RWPE1 (cell line): ENCODE data around the gene PBX3.

ENCODE experiments used
- CTCF ChIA-PET: fragments of 350-600 bp; sonication (Branson Sonifier 250); formaldehyde crosslinking; extraction: SDS; loops from one replicate; lab custom pipeline; 2021; lab: Yijun Ruan, JAX
- POLR2A ChIA-PET: fragments of 400-600 bp; formaldehyde crosslinking; extraction: SDS; loops from one replicate; lab custom pipeline; 2020; ENCODE audit warnings: antibody characterized with exemption; ENCODE audit not compliant: low non-redundant PET; lab: Yijun Ruan, JAX
- DNase-seq: peaks from one replicate; pipeline ENCODE4 v3.0.0; 2012; ENCODE audit warnings: low spot score
- H3K27ac ChIP-seq: fragments of 450-650 bp; 2 replicates; pipeline ENCODE4 v1.5.1; 2017
- CTCF ChIP-seq: fragments of 450-650 bp; conservative IDR thresholded peaks from 2 replicates; pipeline ENCODE4 v1.5.1; 2017; ENCODE audit warnings: low read depth, mild to moderate bottlenecking

PBX3 gene

GRCh38 chr9:125810161-125810560, 63.0 kb downstream of the PBX3 start:
- ChIA-PET CTCF (interaction anchor here (0.7 kb wide), 1 partner anchor 220 kb away, joined by 4 read pairs; no protein-coding TSS in a partner anchor), POLR2A (no interaction called here)
- no peak overlapping the region for H3K27ac ChIP-seq
- no peak for DNase-seq
- no peak for TF ChIP-seq CTCF

- TF ChIP-seq CTCF, result no peak
- CTCF ChIA-PET, result no interaction called here
- no peak for DNase-seq
- no peak overlapping the region for H3K27ac ChIP-seq
- POLR2A ChIA-PET, result no interaction called here
Measured at GRCh38 chr9:125811002-125811401, 63.8 kb downstream of the PBX3 start.

- CTCF ChIA-PET, result interaction anchor here (0.7 to 1.0 kb wide), 3 partner anchors 13 to 89 kb away, joined by 3 to 5 read pairs (median 3); no protein-coding TSS in a partner anchor
- DNase-seq, result no peak
- H3K27ac ChIP-seq, result no peak overlapping the region
- POLR2A ChIA-PET, result interaction anchor here (0.6 kb wide), 1 partner anchor 27 kb away, joined by 3 read pairs; no protein-coding TSS in a partner anchor
- TF ChIP-seq CTCF, result no peak
Measured at GRCh38 chr9:125812403-125812802, 65.2 kb downstream of the PBX3 start.

GRCh38 chr9:125815568-125815967, 68.4 kb downstream of the PBX3 start:
- DNase-seq, result peak; percentile 79
- ChIA-PET CTCF (no interaction called here), POLR2A (no interaction called here)
- TF ChIP-seq CTCF, result no peak
- H3K27ac ChIP-seq, result no peak overlapping the region

- ChIA-PET POLR2A (no interaction called here), CTCF (no interaction called here)
- no peak for DNase-seq
- H3K27ac ChIP-seq, result no peak overlapping the region
- no peak for TF ChIP-seq CTCF
Measured at GRCh38 chr9:125816321-125816720, 69.1 kb downstream of the PBX3 start.

- POLR2A ChIA-PET, result no interaction called here
- no peak for TF ChIP-seq CTCF
- CTCF ChIA-PET, result no interaction called here
- DNase-seq, result no peak
- no peak overlapping the region for H3K27ac ChIP-seq
Measured at GRCh38 chr9:125820100-125820804, 73.1 kb downstream of the PBX3 start.
